GM18505 (cell line): ENCODE data around the gene VPS13A.

Experiments
- ATAC-seq: cut with Tn5 transposase; IDR thresholded peaks from one replicate; pipeline ENCODE4 v1.9.1; 2021; ENCODE audit not compliant: unreplicated experiment
- POLR2A ChIP-seq: IDR thresholded peaks from 4 replicates; pipeline ENCODE4 v1.6.1; 2011; ENCODE audit warnings: borderline replicate concordance; ENCODE audit not compliant: insufficient read depth, insufficient read length; ENCODE audit errors: extremely low read depth

VPS13A gene

DNA sequence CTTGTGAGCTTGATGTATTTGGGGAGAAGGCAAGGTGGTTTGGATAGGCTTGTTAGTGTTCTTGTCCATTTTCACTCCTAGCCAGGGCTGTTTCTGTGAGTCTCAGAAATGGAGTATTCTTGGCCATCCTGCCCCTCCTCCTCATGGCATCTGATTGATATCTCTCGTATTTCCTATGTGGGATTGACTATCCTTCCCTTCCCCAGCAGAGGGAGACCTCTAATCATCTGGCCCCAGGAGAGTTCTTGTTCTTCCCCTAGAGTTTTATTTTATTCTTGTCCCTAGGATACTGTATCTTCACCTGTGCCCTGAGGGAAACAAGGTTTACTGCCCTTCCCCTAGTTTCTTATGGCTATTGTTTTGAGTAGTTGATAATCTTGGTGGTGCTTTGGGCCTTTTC is 114.4 kb downstream of the VPS13A start:
- ATAC-seq: no peak
- no peak for TF ChIP-seq POLR2A

DNA sequence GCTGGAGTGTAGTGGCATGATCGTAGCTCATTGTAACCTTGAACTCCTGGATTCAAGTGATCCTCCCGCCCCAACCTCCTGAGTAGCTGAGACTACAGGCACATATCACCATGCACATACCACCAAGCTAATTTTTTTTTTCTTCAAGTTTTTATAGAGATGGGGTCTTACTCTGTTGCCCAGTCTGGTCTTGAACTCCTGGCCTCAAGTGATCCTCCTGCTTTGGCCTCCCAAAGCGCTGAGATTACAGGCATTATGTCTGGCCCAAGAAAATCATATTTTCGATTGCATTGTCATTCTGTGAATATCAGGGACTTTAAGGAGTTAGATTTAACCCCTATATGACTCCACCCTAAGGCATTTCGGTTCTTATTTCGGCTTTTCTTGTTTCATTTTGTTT is 116.6 kb downstream of the VPS13A start:
- TF ChIP-seq POLR2A: no peak
- ATAC-seq: no peak

DNA sequence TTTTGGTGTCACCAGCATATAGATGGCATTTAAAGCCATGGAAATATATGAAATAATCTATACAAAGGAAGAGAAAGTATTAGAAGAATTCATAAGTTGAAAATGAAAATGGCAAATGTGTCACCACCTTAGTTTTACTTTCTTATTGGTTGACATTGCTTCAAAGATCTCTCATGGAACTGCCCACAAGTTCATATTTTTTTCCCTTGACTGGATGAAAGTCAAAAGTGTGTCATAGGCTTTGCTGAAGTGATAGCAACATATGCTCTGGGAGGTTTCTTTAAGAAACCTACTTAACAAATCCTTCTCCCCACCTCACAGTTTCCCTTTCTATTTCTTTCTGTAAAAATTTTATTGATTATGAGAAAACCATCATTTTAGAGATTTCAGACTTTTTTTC is 127.2 kb downstream of the VPS13A start:
- ATAC-seq: no peak
- TF ChIP-seq POLR2A: no peak

DNA sequence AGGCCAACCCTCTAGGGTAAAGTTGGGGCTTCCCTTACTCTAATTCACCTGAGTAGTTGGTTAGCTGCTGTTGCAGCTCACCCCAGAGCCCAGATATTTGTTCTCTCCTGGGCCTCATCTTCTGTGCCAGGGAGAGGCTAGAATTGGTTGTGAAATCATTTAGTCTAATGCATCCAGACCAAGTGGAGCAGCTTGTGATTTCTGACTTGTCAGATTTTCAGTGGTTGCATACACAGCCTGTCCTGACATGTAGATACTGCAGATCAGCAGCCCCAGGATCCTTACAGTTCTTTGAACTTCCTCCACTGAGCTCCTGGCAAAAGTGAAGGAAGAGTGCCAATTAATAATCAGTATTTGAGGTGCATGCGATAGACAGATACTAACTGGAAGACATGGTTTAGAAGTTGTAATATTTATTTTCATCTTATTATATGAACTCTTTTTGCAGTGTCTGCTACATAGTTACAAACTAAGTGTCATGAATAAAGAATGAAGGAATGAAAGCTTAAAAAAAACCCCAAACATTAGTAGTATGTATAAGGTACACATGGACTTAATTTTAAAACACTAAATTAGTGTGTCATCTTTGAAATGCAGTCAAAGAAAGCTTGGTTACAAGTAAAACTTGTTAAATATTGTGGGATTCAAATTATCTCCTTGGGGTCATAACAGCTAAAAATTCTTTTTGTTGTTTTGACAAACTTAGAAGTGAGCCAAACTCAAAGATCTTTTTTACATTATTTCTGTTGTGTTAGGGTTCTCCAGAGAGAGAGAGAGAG is 128.5 kb downstream of the VPS13A start:
- ATAC-seq: no peak
- TF ChIP-seq POLR2A: no peak

DNA sequence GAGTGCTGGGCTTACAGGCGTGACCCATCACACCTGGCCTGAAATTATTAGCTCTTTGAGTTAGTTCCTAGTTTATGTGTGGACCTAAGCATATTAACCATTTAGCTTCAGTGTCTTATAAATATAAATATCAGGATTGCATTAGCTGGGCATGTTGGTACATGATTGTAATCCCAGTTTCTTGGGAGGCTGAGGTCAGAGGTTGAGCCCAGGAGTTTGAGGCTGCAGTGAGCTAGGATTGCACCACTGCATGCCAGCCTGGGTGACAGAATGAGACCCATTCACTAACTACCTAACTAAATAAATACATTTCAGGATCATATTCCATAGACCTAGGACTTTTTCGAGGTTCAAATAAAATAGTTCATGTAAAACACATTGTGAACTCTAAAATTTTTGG is 129.8 kb downstream of the VPS13A start:
- ATAC-seq: no peak
- no peak for TF ChIP-seq POLR2A

DNA sequence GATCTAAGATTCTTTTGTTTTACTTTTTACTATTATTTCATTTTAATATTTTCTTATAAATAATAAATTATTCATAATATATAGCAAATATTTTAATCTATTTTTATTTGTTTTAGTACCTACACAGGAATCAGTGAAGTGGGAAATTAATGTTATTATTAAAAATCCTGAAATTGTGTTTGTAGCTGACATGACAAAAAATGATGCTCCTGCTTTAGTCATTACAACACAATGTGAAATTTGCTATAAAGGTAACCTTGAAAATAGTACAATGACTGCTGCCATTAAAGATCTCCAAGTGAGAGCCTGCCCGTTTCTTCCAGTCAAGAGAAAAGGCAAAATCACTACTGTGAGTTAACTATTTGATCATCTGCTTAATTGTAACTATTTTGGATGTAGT is 138.7 kb downstream of the VPS13A start:
- no peak for ATAC-seq
- TF ChIP-seq POLR2A: no peak

DNA sequence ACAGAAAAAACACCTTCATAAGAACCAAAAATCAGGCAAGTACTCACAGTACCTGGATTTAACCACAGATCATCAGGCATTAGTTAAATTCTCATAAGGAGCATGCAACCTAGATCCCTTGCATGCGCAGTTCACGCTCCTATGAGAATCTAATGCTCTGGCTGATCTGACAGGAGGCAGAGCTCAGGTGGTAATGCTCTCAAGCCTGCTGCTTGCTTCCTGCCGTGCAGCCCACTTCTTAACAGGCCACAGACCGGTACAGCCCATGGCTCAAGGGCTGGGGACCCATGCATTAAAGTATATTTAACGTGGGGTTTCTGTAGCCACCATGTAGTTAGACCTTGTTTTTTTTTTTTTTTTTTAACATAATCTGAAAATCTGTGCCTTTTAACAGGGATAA is 147.7 kb downstream of the VPS13A start:
- no peak for TF ChIP-seq POLR2A
- ATAC-seq: no peak

DNA sequence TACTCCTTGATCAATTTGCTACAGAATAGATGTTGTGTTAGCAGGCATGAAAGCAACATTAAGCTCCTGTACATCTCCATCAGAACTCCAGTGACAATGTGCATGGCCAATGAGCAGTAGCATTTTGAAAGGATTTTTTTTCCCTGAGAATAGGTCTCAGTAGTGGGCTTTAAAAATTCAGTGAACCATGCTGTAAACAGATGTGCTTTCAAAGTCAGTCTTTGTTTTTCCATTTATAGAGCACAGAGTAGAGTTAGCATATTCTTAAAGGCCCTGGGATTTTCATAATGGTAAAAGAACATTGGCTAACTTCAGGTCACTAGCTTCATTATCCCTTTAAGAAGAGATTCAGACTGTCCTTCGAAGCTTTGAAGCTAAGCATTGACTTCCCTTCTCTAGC is 150.8 kb downstream of the VPS13A start:
- ATAC-seq: no peak
- no peak for TF ChIP-seq POLR2A

DNA sequence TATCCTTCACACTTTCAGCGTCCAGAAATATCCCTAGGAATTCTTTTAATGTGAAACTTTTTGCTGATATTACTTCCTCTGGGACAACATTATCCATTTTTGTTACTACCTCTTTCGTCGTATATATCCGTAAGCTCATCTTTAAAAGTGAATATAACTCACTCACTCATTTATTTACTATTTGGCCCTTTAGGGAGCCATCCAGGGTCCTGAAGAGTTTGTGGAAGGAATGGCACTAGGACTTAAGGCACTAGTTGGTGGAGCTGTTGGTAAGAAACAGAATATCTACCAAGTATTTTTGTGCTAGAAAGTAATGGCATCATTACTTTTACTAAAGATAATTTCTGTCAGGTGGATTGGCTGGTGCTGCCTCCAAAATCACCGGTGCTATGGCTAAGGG is 192.7 kb downstream of the VPS13A start:
- TF ChIP-seq POLR2A: no peak
- ATAC-seq: no peak

DNA sequence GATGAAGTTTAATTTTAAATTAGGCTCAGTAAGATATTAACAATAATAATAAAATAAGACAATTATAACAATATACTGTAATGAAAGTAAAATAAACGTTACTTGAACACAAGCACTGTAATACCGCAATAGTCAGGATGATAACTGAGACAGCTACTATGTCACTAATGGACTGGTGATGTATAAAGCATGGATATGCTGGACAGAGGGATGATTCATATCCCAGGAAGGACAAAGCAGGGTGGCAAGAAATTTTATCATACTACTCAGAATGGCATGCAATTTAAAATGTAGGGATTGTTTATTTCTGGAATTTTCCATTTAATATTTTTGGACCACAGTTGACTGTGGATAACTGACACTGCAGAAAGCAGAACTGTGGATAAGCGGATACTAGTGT is 196.9 kb downstream of the VPS13A start:
- no peak for ATAC-seq
- no peak for TF ChIP-seq POLR2A

DNA sequence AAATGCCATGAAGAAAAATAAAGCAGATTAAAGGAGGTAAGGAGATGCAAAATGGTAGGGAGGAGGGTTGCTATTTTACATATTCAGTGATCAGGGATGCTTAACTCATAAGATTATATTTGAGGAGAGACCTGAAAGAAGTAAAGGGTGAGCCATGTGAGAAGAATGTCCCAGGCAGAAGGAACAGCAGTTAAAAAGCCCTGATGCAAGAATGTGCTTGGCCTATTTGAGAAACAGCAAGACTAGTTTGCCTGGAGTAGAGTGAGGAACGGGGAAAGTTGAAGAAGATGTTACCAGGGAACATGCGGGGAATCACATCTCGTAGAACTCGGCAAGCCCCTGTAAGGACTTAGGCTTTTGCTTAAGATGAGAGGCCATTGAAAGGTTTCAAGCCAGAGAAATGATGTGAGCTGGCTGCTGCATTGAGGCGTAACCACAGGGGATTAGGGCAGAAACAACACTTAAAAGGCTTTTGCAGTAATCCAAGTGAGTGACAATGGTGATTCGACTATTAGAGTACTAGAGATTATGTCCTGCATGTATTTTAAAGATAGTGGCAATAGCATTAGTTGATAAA is 198.7 kb downstream of the VPS13A start:
- no peak for ATAC-seq
- no peak for TF ChIP-seq POLR2A

DNA sequence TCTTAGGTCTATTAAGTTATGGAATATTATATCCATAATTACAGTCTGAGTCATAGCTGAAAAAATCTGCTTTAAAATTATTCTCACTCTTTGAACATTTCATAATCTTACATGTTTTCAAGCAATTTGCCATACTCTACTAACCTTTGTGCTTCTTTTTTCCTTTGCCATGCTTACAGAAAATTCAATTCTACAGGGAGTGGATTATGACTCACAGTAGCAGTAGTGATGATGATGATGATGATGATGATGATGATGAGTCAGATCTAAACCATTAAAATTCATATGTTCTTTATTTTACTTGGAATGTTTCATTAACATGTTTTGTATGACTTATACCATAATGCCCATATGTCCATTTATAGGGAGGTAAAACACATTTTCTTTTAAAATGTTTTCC is 207.1 kb downstream of the VPS13A start:
- no peak for ATAC-seq
- no peak for TF ChIP-seq POLR2A

DNA sequence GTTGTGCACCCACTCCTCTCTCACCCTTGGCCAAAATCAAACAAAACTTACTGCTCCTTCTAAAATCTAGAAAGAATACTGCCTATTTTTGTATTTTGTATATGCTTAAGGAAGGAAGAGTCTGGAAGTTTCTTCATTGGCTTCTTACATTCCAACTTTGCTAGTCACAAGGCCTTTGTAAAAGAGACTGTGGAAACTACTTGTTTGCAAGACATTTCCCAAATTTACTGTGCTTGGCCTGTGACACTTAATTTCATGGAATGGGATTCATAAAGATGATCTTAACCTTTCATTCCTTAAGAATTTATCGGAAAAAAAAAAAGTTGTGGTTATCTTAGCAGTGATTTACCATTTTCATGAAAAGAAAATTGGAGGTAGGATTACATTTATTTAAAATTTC is 208.9 kb downstream of the VPS13A start:
- TF ChIP-seq POLR2A: no peak
- no peak for ATAC-seq

DNA sequence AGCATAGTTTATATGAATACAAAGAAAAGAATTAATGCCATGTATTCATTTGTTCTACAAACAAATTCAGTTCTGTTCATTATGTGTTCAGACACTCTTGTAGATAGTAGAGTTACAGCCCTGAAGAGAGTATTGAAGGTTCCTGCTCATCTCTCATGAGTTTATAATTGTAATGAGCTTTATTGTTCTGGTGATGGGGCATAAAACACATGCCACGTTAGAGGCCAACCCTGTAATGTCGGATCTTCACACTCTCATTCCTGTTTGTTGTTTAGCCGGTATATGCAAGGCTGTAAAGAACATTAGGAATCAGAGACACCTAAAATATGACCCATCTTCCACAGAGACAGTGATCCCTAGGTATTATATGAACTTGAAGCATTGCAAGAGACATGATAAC is 214.5 kb downstream of the VPS13A start:
- no peak for ATAC-seq
- no peak for TF ChIP-seq POLR2A
